Raji (cell line): ENCODE data around the gene SAMD9.

Experiments
- POLR2A ChIP-seq: IDR thresholded peaks from 2 replicates; pipeline ENCODE4 v1.6.1; 2011; ENCODE audit warnings: low read depth, low read length, control low read depth; ENCODE audit not compliant: insufficient read depth

The SAMD9 gene

GRCh38 chr7:93133005-93133404 is 15.2 kb upstream of the SAMD9 start:
- TF ChIP-seq POLR2A, result no peak

- TF ChIP-seq POLR2A, result no peak
Measured at GRCh38 chr7:93132216-93132615, 14.4 kb upstream of the SAMD9 start.

GRCh38 chr7:93120592-93121549 is 3.1 kb upstream of the SAMD9 start:
- no peak for TF ChIP-seq POLR2A

GRCh38 chr7:93119191-93119905 is 1.6 kb upstream of the SAMD9 start:
- TF ChIP-seq POLR2A, result no peak

GRCh38 chr7:93117327-93117726 is 452 bp downstream of the SAMD9 start:
- no peak for TF ChIP-seq POLR2A

GRCh38 chr7:93115796-93116195 is 2.0 kb downstream of the SAMD9 start:
- TF ChIP-seq POLR2A, result no peak

GRCh38 chr7:93108003-93108402 is 9.8 kb downstream of the SAMD9 start:
- TF ChIP-seq POLR2A, result no peak

- no peak for TF ChIP-seq POLR2A
Measured at GRCh38 chr7:93097388-93097787, 20.4 kb downstream of the SAMD9 start.

- TF ChIP-seq POLR2A, result no peak
Measured at GRCh38 chr7:93092757-93093370, 24.9 kb downstream of the SAMD9 start.

GRCh38 chr7:93062599-93062998 is 55.2 kb downstream of the SAMD9 start:
- no peak for TF ChIP-seq POLR2A

- no peak for TF ChIP-seq POLR2A
Measured at GRCh38 chr7:93060865-93061264, 56.9 kb downstream of the SAMD9 start.

- no peak for TF ChIP-seq POLR2A
Measured at GRCh38 chr7:93060025-93060424, 57.8 kb downstream of the SAMD9 start.

GRCh38 chr7:93055543-93056107 is 62.2 kb downstream of the SAMD9 start:
- TF ChIP-seq POLR2A, result no peak

- no peak for TF ChIP-seq POLR2A
Measured at GRCh38 chr7:93054975-93055374, 62.8 kb downstream of the SAMD9 start.
